Common myeloid progenitor, CD34-positive (primary cell): Measurements from ENCODE around the gene SMARCC1.

ENCODE experiments used
- CTCF ChIA-PET: fragments of 350-600 bp; sonication (Branson Sonifier 250); formaldehyde crosslinking; loops from one replicate; lab custom pipeline; 2021; ENCODE audit warnings: antibody characterized with exemption; lab: Charles Lee
- POLR2A ChIA-PET: fragments of 350-600 bp; sonication (Branson Sonifier 250); formaldehyde crosslinking; loops from one replicate; lab custom pipeline; 2021; ENCODE audit warnings: antibody characterized with exemption; lab: Charles Lee
- DNase-seq, 3 donors: peaks; one replicate each; pipeline versions ENCODE4 v3.0.0 to v3.0.0-alpha.2; 2013
- H3K27ac ChIP-seq, 2 experiments: 1 replicate in 1 of 2; 2 replicates in 1 of 2; pipeline ENCODE4 v1.7.0; 2013; ENCODE audit warnings: inconsistent platforms in 2 of 2, low read length in 2 of 2, mild to moderate bottlenecking in 2 of 2, low read depth in 1 of 2, moderate library complexity in 1 of 2; ENCODE audit not compliant: severe bottlenecking in 2 of 2, insufficient read depth in 1 of 2, poor library complexity in 1 of 2
- H3K27me3 ChIP-seq, 5 experiments: replicated peaks in 2 of 5; 1 replicate in 3 of 5; 2 replicates in 2 of 5; pipeline versions ENCODE4 v1.6.1 to v1.7.0; 2013; ENCODE audit warnings: low read length in 4 of 5, mild to moderate bottlenecking in 2 of 5, moderate library complexity in 2 of 5, inconsistent platforms in 1 of 5; ENCODE audit not compliant: insufficient read depth in 5 of 5, control insufficient read depth in 4 of 5
- H3K36me3 ChIP-seq, 4 experiments: 1 replicate in 2 of 4; 2 replicates in 2 of 4; pipeline versions ENCODE4 v1.6.1 to v1.7.0; 2013; ENCODE audit warnings: low read length in 3 of 4, control low read depth in 1 of 4, mild to moderate bottlenecking in 1 of 4; ENCODE audit not compliant: control insufficient read depth in 4 of 4, insufficient read depth in 4 of 4
- H3K4me1 ChIP-seq, 4 experiments: 1 replicate in 3 of 4; 2 replicates in 1 of 4; pipeline versions ENCODE4 v1.6.1 to v1.7.1; 2013; ENCODE audit warnings: low read length in 3 of 4, mild to moderate bottlenecking in 3 of 4, control low read depth in 1 of 4, inconsistent platforms in 1 of 4, moderate library complexity in 1 of 4; ENCODE audit not compliant: control insufficient read depth in 4 of 4, insufficient read depth in 4 of 4; ENCODE audit errors: control extremely low read depth in 1 of 4
- H3K4me3 ChIP-seq, 7 experiments: 1 replicate in 4 of 7; 2 replicates in 3 of 7; pipeline versions ENCODE4 v1.5.1 to v1.7.0; 2013; ENCODE audit warnings: mild to moderate bottlenecking in 7 of 7, low read length in 6 of 7, moderate library complexity in 6 of 7, inconsistent platforms in 2 of 7, low read depth in 2 of 7, control low read depth in 1 of 7; ENCODE audit not compliant: insufficient read depth in 4 of 7, control insufficient read depth in 1 of 7; ENCODE audit errors: extremely low read depth in 1 of 7
- H3K9me3 ChIP-seq, 5 experiments: 1 replicate in 4 of 5; 2 replicates in 1 of 5; pipeline versions ENCODE4 v1.6.1 to v1.7.1; 2013; ENCODE audit warnings: low read length in 4 of 5, mild to moderate bottlenecking in 2 of 5, inconsistent platforms in 1 of 5, low read depth in 1 of 5, moderate library complexity in 1 of 5; ENCODE audit not compliant: control insufficient read depth in 4 of 5, insufficient read depth in 2 of 5; ENCODE audit errors: control extremely low read depth in 1 of 5
- WGBS: methylation state at CpG from one replicate; pipeline ENCODE4 v1.1.5; 2013; ENCODE audit not compliant: insufficient coverage; 5-methylcytosine and 5-hydroxymethylcytosine counted together

Gene SMARCC1

DNA sequence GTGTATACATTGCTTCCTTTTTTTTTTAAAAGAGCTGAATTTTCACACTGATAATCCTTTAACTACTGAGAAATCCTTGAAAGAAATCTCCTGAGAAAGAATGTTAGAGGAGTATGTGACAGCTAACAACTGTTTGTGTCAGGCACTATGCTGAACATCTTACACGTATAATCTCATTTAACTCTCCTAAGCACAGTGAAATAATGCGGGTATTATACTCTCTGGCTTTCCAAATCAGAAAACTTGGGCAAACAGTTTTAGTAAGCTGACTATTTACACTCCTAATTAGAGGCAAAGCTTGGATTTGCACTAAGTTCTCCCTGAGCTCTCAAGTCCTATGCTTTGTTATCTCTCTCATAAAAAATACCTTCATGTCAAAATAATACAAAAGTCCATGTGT, 69.3 kb downstream of the SMARCC1 start:
- Histone ChIP-seq H3K9me3 (no peaks in the 10 kb centered on the region), H3K27ac (no peak overlapping the region), H3K4me3 (no peak overlapping the region), H3K4me1 (no peaks in the 10 kb centered on the region), H3K27me3 (no peaks in the 10 kb centered on the region), H3K36me3 (peaks cover 21 to 83% (median 53%) of the 10 kb centered on the region in 4 experiments)
- POLR2A ChIA-PET = no interaction called here
- CTCF ChIA-PET = interaction anchor here (2.3 kb wide), 1 partner anchor 11 kb away, joined by 9 read pairs; no protein-coding TSS in a partner anchor
- DNase-seq = no peak
- 100% methylated on average over 2 of the region's 2 CpGs for WGBS

DNA sequence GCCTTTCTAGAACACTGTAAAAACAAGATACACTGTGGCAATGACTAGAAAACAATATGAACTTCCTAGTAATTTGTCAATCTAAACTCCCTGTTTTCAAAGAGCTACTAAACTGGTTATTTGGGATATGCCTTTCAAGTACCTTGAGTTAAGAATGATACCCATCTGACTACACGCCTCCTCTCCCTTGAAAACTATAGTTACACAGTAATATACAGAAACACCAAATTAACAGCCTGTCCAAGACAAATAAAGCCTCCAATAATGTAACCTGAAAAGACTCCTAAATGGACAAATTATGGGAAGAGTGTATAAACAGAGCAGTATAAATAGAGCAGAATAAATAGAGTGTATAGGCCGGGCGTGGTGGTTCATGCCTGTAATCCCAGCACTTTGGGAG, 70.1 kb downstream of the SMARCC1 start:
- ChIA-PET CTCF (no interaction called here), POLR2A (no interaction called here)
- no peaks in the 10 kb centered on the region for H3K27me3 ChIP-seq
- no peak overlapping the region for H3K4me3 ChIP-seq
- WGBS = 100% methylated on average over 2 of the region's 3 CpGs
- DNase-seq = no peak
- H3K27ac ChIP-seq = no peak overlapping the region
- no peaks in the 10 kb centered on the region for H3K4me1 ChIP-seq
- peaks cover 20 to 83% (median 57%) of the 10 kb centered on the region in 4 experiments for H3K36me3 ChIP-seq
- H3K9me3 ChIP-seq = no peaks in the 10 kb centered on the region

DNA sequence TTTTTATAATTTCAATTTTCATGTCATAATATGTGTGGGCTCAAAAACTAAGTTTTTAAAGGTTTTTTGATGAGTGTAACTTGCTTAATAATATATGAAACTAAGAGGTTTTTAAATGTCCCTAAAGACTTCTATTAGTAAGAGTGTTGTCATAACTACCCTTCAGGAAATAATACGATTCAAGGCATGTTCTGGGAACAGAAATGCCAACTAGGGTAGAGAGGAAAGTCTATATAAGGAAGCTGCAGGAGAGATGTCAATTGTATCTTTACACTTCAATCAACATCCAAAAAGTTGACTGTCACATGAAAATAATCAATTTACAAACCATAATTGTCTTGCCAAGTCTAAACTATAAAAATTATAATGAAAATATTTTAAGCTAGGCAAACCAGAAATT, 76.3 kb downstream of the SMARCC1 start:
- ChIA-PET CTCF (interaction anchor here (0.6 to 1.9 kb wide), 4 partner anchors 11 to 307 kb away, joined by 3 to 8 read pairs (median 4); no protein-coding TSS in a partner anchor), POLR2A (interaction anchor here (0.6 kb wide), 1 partner anchor 29 kb away, joined by 4 read pairs; no protein-coding TSS in a partner anchor)
- Histone ChIP-seq H3K36me3 (peaks cover 31 to 92% (median 44%) of the 10 kb centered on the region in 4 experiments), H3K4me3 (no peak overlapping the region), H3K27ac (no peak overlapping the region), H3K9me3 (no peaks in the 10 kb centered on the region), H3K4me1 (no peaks in the 10 kb centered on the region), H3K27me3 (no peaks in the 10 kb centered on the region)
- no CpG with 5 or more reads among the region's 1 CpG for WGBS
- no peak for DNase-seq

DNA sequence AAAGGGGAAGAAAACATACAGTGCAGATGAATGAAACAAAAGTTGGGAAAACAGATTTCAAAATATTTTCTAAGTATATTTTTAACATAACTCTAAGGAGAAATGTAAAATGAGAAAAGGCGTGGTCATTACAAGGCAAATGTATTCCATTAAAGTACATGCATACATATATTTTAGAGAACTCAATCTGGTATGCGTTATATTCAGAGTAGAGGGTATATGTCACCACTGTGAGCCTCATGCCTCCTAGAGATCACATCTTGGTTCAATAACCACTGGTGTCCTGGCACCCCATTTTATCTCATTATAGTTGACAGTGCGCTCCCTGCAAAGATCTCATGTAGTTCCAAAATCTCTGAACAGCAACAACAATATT, 77.5 kb downstream of the SMARCC1 start:
- no peaks in the 10 kb centered on the region for H3K9me3 ChIP-seq
- H3K4me1 ChIP-seq = no peaks in the 10 kb centered on the region
- peaks cover 23 to 93% (median 43%) of the 10 kb centered on the region in 4 experiments for H3K36me3 ChIP-seq
- CTCF ChIA-PET = no interaction called here
- POLR2A ChIA-PET = no interaction called here
- H3K27me3 ChIP-seq = no peaks in the 10 kb centered on the region
- no peak overlapping the region for H3K27ac ChIP-seq
- DNase-seq = no peak
- 100% methylated on average over 1 of the region's 3 CpGs for WGBS
- no peak overlapping the region for H3K4me3 ChIP-seq

DNA sequence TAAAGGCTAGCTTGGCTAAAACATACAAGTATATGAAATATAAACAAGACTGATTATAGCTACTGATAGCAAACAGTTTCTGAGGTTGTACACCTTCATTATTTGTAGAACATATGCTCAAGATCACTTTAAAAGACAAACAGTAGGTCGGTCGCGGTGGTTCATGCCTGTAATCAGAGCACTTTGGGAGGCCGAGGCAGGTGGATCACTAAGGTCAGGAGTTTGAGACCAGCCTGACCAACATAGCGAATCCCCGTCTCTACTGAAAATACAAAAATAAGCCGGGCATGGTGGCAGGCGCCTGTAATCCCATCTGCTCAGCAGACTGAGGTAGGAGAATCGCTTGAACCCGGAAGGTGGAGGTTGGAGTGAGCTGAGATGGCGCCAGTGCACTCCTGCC, 80.3 kb downstream of the SMARCC1 start:
- 96% methylated on average over 10 of the region's 11 CpGs for WGBS
- H3K27me3 ChIP-seq = no peaks in the 10 kb centered on the region
- H3K27ac ChIP-seq = no peak overlapping the region
- no peaks in the 10 kb centered on the region for H3K9me3 ChIP-seq
- ChIA-PET CTCF (no interaction called here), POLR2A (no interaction called here)
- H3K36me3 ChIP-seq = peaks cover 16 to 83% (median 38%) of the 10 kb centered on the region in 4 experiments
- H3K4me3 ChIP-seq = no peak overlapping the region
- no peaks in the 10 kb centered on the region for H3K4me1 ChIP-seq
- DNase-seq = no peak

DNA sequence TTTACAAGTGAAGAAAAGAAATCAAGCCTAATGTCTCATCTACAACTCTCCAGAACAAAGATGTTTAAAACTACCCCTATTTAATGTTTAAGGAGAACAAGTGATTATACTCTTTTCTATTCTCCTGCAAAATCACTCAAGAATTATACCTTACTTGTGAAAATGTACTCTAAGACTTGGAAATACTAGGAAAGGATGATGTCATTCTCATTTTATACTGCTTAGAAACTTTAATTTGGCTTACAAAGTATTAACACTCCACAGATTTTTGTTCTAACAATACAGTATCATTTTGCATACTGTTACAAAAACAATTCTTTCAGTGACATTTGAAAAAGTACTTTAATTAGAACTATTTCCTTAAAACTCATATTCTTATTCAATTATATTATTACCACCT, 89.5 kb downstream of the SMARCC1 start:
- DNase-seq = no peak
- H3K27me3 ChIP-seq = no peaks in the 10 kb centered on the region
- no peak overlapping the region for H3K27ac ChIP-seq
- no peaks in the 10 kb centered on the region for H3K4me1 ChIP-seq
- H3K9me3 ChIP-seq = no peaks in the 10 kb centered on the region
- no peak overlapping the region for H3K4me3 ChIP-seq
- ChIA-PET POLR2A (no interaction called here), CTCF (interaction anchor here (1.6 kb wide), 1 partner anchor 12 kb away, joined by 4 read pairs; no protein-coding TSS in a partner anchor)
- peaks cover 20 to 87% (median 59%) of the 10 kb centered on the region in 4 experiments for H3K36me3 ChIP-seq

DNA sequence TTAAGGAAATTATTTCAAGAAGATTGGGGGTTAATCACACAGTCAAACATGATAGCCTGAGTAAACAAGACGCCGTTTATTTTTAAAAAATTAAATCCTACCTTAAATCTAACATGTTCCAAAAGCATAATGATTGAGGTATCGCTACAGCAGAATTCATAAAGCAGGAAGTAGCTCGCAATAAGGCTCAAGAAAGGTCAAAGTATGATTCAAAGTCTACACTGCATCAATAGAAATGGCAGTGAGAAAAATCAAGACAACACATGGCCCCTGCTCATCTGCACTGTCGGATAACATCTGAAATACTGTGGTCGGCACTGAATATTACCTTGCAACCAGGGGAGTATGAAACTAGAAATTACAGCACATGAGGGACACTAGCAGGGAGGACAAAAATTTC, 93.2 kb downstream of the SMARCC1 start:
- CTCF ChIA-PET = interaction anchor here (0.6 kb wide), 1 partner anchor 25 kb away, joined by 3 read pairs; no protein-coding TSS in a partner anchor
- 100% methylated on average over 6 of the region's 6 CpGs for WGBS

More for the DNA sequence above, 93.2 kb downstream of the SMARCC1 start:
- POLR2A ChIA-PET = no interaction called here
- no peaks in the 10 kb centered on the region for H3K9me3 ChIP-seq
- H3K27me3 ChIP-seq = no peaks in the 10 kb centered on the region
- H3K4me1 ChIP-seq = no peaks in the 10 kb centered on the region
- DNase-seq = no peak
- H3K27ac ChIP-seq = no peak overlapping the region
- peaks cover 25 to 88% (median 54%) of the 10 kb centered on the region in 4 experiments for H3K36me3 ChIP-seq
- H3K4me3 ChIP-seq = no peak overlapping the region
